Measurements from ENCODE around the gene TIMP2. TPM values are rescaled to one million over a fixed set of nuclear protein-coding genes. Genes with fewer than 3 reads are reported as not detected.
A peak's percentile ranks its signal among the peaks of the same experiment; 100 is the strongest.

TIMP2 gene
- total RNA-seq, 1 donor from 2014 or later: 1,096 TPM

- peak; percentile 90 for DNase-seq (ENCODE audit: extremely low spot score, unreplicated experiment)
- peak overlapping the region; percentile 36 for H3K4me3 Mint-ChIP-seq (ENCODE audit: unreplicated experiment)
- H3K9me3 Mint-ChIP-seq (ENCODE audit: unreplicated experiment): no peaks in the 10 kb centered on the region
- H3K4me1 Mint-ChIP-seq (ENCODE audit: unreplicated experiment): peaks cover 49% of the 10 kb centered on the region
- H3K36me3 Mint-ChIP-seq (ENCODE audit: unreplicated experiment): no peaks in the 10 kb centered on the region
- no peak for TF ChIP-seq CTCF (IDR thresholded peaks at IDR 0.05)
- no peaks in the 10 kb centered on the region for H3K27me3 Mint-ChIP-seq (ENCODE audit: unreplicated experiment)
- H3K27ac Mint-ChIP-seq (ENCODE audit: unreplicated experiment): peak overlapping the region; percentile 99
Observed at GRCh38 chr17:78933025-78933958, 8.1 kb upstream of the TIMP2 start.

DNA sequence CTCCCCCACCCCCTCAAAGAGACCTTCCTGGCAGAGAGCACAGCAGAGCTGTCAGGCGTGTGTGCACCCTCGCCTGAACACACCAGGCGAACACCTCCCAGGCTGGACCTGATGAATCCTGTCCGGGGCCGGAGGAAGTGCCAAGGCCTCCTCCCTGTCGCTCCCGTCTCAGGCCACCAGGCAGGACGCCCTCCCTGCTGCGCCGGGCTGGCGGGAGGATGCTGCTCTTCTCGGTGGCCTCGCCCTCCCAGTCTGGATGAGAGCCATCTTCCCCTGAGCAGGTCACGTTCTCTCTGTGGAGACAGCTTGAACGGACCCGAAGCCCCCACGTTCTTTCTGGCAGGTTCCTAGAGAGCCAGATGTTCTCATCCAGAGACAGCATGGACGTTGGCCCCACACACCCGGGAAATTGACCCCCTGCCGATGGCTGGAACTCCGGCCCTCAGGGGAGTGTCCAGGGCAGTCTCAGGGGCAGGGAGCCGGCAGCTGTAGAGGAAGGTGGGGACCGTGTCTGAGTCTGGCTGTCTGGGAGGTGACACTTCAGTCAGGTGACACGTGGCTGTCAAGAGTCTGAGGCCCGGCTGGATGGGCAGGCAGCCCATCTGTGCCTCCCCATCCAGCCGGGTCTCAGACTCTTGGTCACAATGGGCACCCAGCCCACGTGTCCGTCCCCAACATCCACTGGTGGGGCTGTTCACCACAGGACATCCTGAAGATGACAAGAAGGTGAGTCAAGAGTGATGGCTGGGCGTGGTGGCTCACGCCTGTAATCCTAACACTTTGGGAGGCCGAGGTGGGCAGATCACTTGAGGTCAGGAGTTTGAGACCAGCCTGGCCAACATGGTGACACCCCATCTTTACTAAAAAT is 5.0 kb upstream of the TIMP2 start:
- Mint-ChIP-seq H3K27ac (ENCODE audit: unreplicated experiment) (no peak overlapping the region), H3K36me3 (ENCODE audit: unreplicated experiment) (no peaks in the 10 kb centered on the region), H3K9me3 (ENCODE audit: unreplicated experiment) (no peaks in the 10 kb centered on the region), H3K4me1 (ENCODE audit: unreplicated experiment) (peaks cover 40% of the 10 kb centered on the region), H3K27me3 (ENCODE audit: unreplicated experiment) (no peaks in the 10 kb centered on the region), H3K4me3 (ENCODE audit: unreplicated experiment) (no peak overlapping the region)
- no peak for DNase-seq (ENCODE audit: extremely low spot score, unreplicated experiment)
- no peak for TF ChIP-seq CTCF (IDR thresholded peaks at IDR 0.05)

- no peaks in the 10 kb centered on the region for H3K27me3 Mint-ChIP-seq (ENCODE audit: unreplicated experiment)
- H3K36me3 Mint-ChIP-seq (ENCODE audit: unreplicated experiment): no peaks in the 10 kb centered on the region
- DNase-seq (ENCODE audit: extremely low spot score, unreplicated experiment): no peak
- H3K9me3 Mint-ChIP-seq (ENCODE audit: unreplicated experiment): no peaks in the 10 kb centered on the region
- peaks cover 44% of the 10 kb centered on the region for H3K4me1 Mint-ChIP-seq (ENCODE audit: unreplicated experiment)
- no peak for TF ChIP-seq CTCF (IDR thresholded peaks at IDR 0.05)
- H3K27ac Mint-ChIP-seq (ENCODE audit: unreplicated experiment): peak overlapping the region; percentile 81
- H3K4me3 Mint-ChIP-seq (ENCODE audit: unreplicated experiment): peak overlapping the region; percentile 56
Observed at GRCh38 chr17:78925662-78926555, 722 bp upstream of the TIMP2 start.

GRCh38 chr17:78924481-78925151 is 571 bp downstream of the TIMP2 start:
- no peak for DNase-seq (ENCODE audit: extremely low spot score, unreplicated experiment)
- H3K4me3 Mint-ChIP-seq (ENCODE audit: unreplicated experiment): peak overlapping the region; percentile 85
- no peaks in the 10 kb centered on the region for H3K9me3 Mint-ChIP-seq (ENCODE audit: unreplicated experiment)
- H3K27ac Mint-ChIP-seq (ENCODE audit: unreplicated experiment): no peak overlapping the region
- H3K27me3 Mint-ChIP-seq (ENCODE audit: unreplicated experiment): no peaks in the 10 kb centered on the region
- peaks cover 2% of the 10 kb centered on the region for H3K36me3 Mint-ChIP-seq (ENCODE audit: unreplicated experiment)
- peaks cover 57% of the 10 kb centered on the region for H3K4me1 Mint-ChIP-seq (ENCODE audit: unreplicated experiment)
- TF ChIP-seq CTCF (IDR thresholded peaks at IDR 0.05): no peak
